HepG2 (cell line): ENCODE results near the gene LRRC3. TPM values are rescaled to one million over a fixed set of nuclear protein-coding genes. Genes with fewer than 3 reads are reported as not detected.

Experiments
- ELF3 ChIP-seq: IDR thresholded peaks from 2 replicates; pipeline ENCODE4 v1.6.1; 2016; ENCODE audit warnings: missing genetic modification reagents, missing compliant biosample characterization
- HDAC1 ChIP-seq: sonication (generic); formaldehyde crosslinking; IDR thresholded peaks from 2 replicates; pipeline ENCODE4 v1.5.1; 2020; ENCODE audit warnings: mild to moderate bottlenecking, missing genetic modification reagents
- KDM5B ChIP-seq: sonication (generic); formaldehyde crosslinking; IDR thresholded peaks from 2 replicates; pipeline ENCODE4 v1.4.0; 2020; ENCODE audit warnings: missing genetic modification reagents, mild to moderate bottlenecking, borderline replicate concordance
- MEIS1 ChIP-seq: sonication (generic); formaldehyde crosslinking; IDR thresholded peaks from 2 replicates; pipeline ENCODE4 v1.9.0; 2021; ENCODE audit warnings: mild to moderate bottlenecking, missing genetic modification reagents, moderate library complexity, borderline replicate concordance
- MXD4 ChIP-seq: IDR thresholded peaks from 2 replicates; pipeline ENCODE4 v1.6.1; 2016; ENCODE audit warnings: mild to moderate bottlenecking, missing biosample characterization, missing genetic modification reagents
- NONO ChIP-seq, 2 experiments: fragments of 450-650 bp in 1 of 2; sonication (generic) in 1 of 2; formaldehyde crosslinking in 1 of 2; IDR thresholded peaks in 1 of 2; conservative IDR thresholded peaks in 1 of 2; 2 replicates each; pipeline versions ENCODE4 v1.6.1 to v1.8.0; 2017 to 2022; ENCODE audit warnings: mild to moderate bottlenecking in 1 of 2, missing genetic modification reagents in 1 of 2, moderate library complexity in 1 of 2
- SKI ChIP-seq: fragments of 450-650 bp; IDR thresholded peaks from one replicate; pipeline ENCODE4 v1.6.1; 2018; ENCODE audit warnings: mild to moderate bottlenecking; ENCODE audit not compliant: partially characterized antibody
- ZNF180 ChIP-seq: sonication (generic); formaldehyde crosslinking; IDR thresholded peaks from 2 replicates; pipeline ENCODE4 v1.4.0; 2020; ENCODE audit warnings: low read depth, missing genetic modification reagents, borderline replicate concordance
- ZNF274 ChIP-seq: sonication (generic); formaldehyde crosslinking; IDR thresholded peaks from 2 replicates; pipeline ENCODE4 v1.5.1; 2020; ENCODE audit warnings: mild to moderate bottlenecking, missing genetic modification reagents
- ZNF343 ChIP-seq: sonication (generic); formaldehyde crosslinking; IDR thresholded peaks from 2 replicates; pipeline ENCODE4 v1.4.0; 2020; ENCODE audit warnings: mild to moderate bottlenecking, missing genetic modification reagents
- ZNF781 ChIP-seq: sonication (generic); formaldehyde crosslinking; IDR thresholded peaks from 2 replicates; pipeline ENCODE4 v1.5.1; 2020; ENCODE audit warnings: borderline replicate concordance, mild to moderate bottlenecking, missing genetic modification reagents; ENCODE audit errors: not compliant biosample characterization
- ZSCAN21 ChIP-seq: sonication (generic); formaldehyde crosslinking; IDR thresholded peaks from 2 replicates; pipeline ENCODE4 v1.8.0; 2022; ENCODE audit warnings: mild to moderate bottlenecking, missing genetic modification reagents, moderate library complexity, borderline replicate concordance
- polyA plus RNA-seq, 8 experiments: library from polyadenylated mRNA; depleted of rRNA in 3 of 8; stranded (reverse) in 7 of 8; unstranded in 1 of 8; fragments of >200 nt; fragmentation: Illumina TruSeq in 4 of 8; extraction: Trizol in 4 of 8; gene quantifications; 2 replicates each; pipeline versions ENCODE4 v1.2.1 to v1.2.3, GENCODE V29; 2011 to 2016; ENCODE audit warnings: low read depth in 4 of 8, missing spikeins in 1 of 8, mixed read lengths in 1 of 8; ENCODE audit not compliant: insufficient read depth in 1 of 8
- total RNA-seq, 5 experiments: library from RNA; depleted of rRNA; stranded (reverse); fragments of >200 nt; fragmentation: Illumina TruSeq; extraction: Trizol; gene quantifications; 2 replicates each; pipeline ENCODE4 v1.2.3, GENCODE V29; 2016; ENCODE audit warnings: low read depth in 1 of 5
- TF ChIP-seq, protein P1 (sequence below): sonication (generic); formaldehyde crosslinking; IDR thresholded peaks from 2 replicates; pipeline ENCODE4; 2020; ENCODE audit warnings: missing genetic modification reagents, mild to moderate bottlenecking, borderline replicate concordance
- TF ChIP-seq, protein P2 (sequence below): sonication (generic); formaldehyde crosslinking; IDR thresholded peaks from 2 replicates; pipeline ENCODE4 v1.4.0; 2020; ENCODE audit warnings: mild to moderate bottlenecking, low read depth, missing genetic modification reagents
- TF ChIP-seq, protein P3 (sequence below): sonication (generic); formaldehyde crosslinking; conservative IDR thresholded peaks from 2 replicates; pipeline ENCODE4 v1.4.0; 2020; ENCODE audit warnings: missing genetic modification reagents
- TF ChIP-seq, protein P4 (sequence below): sonication (generic); formaldehyde crosslinking; IDR thresholded peaks from 2 replicates; pipeline ENCODE4 v1.4.0; 2020; ENCODE audit warnings: missing genetic modification reagents, borderline replicate concordance
- TF ChIP-seq, protein P5 (sequence below): IDR thresholded peaks from 2 replicates; pipeline ENCODE4 v1.6.1; 2012; ENCODE audit warnings: inconsistent platforms

The LRRC3 gene
- total and polyA plus RNA-seq, 2 of the 13 experiments (the other 11 are each of a cell fraction or from before 2014, with no cell fraction given): 4.8 to 16.5 TPM

DNA sequence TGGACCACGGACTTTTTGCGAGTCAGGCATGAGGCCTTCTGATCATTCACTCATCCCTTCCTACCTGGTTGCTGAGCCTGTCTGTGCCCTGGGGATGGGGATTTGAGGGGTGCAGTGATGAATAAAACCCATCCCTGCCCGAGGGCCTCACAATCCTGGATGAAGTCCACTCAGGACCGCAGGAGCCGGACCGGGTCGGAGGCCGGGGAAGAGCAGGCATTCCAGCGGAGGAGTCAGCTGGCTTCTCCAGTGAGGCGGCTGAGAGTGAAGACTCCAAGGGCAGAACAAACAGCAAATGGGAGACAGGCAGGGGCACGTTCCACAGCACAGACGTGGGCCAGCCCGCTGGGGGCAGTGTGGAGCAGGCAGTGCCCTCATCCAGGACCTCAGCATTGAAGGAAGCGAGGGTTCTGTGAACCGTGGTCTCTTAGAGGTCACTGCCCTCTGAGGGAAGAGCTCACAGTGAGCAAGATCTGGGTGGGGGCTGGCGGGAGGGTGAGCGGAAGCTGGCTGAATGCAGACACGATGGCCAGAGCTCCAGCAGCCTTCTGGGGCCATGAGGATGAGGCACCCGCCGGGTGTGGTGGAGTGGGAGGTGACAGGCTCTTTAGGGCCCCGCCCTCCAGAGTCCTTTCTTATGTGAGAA, 10.9 kb upstream of the LRRC3 start (continued):
- TF ChIP-seq, protein P1, sequence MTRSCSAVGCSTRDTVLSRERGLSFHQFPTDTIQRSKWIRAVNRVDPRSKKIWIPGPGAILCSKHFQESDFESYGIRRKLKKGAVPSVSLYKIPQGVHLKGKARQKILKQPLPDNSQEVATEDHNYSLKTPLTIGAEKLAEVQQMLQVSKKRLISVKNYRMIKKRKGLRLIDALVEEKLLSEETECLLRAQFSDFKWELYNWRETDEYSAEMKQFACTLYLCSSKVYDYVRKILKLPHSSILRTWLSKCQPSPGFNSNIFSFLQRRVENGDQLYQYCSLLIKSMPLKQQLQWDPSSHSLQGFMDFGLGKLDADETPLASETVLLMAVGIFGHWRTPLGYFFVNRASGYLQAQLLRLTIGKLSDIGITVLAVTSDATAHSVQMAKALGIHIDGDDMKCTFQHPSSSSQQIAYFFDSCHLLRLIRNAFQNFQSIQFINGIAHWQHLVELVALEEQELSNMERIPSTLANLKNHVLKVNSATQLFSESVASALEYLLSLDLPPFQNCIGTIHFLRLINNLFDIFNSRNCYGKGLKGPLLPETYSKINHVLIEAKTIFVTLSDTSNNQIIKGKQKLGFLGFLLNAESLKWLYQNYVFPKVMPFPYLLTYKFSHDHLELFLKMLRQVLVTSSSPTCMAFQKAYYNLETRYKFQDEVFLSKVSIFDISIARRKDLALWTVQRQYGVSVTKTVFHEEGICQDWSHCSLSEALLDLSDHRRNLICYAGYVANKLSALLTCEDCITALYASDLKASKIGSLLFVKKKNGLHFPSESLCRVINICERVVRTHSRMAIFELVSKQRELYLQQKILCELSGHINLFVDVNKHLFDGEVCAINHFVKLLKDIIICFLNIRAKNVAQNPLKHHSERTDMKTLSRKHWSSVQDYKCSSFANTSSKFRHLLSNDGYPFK (CRISPR knock-in tag): 0 out of 2 replicates have a peak, but pooled peaks have one; percentile 59
- TF ChIP-seq NONO (IDR thresholded peaks at IDR 0.05) (no peak), NONO (CRISPR knock-in tag; conservative IDR thresholded peaks at IDR 0.05) (peak; percentile 79), ZNF180 (no peak), MEIS1 (CRISPR knock-in tag) (peak; percentile 78; the same call in 1 of the 2 replicates), ZSCAN21 (CRISPR knock-in tag) (peak; percentile 56; the same call in 1 of the 2 replicates), ZNF343 (CRISPR knock-in tag) (peak; percentile 66; the same call in 1 of the 2 replicates), KDM5B (CRISPR knock-in tag) (no peak), ZNF781 (CRISPR knock-in tag) (peak; percentile 69), SKI (peak; percentile 35), MXD4 (CRISPR knock-in tag) (no peak), ELF3 (peak; percentile 32; the same call in 1 of the 2 replicates), ZNF274 (CRISPR knock-in tag) (peak; percentile 52; the same call in 1 of the 2 replicates), HDAC1 (CRISPR knock-in tag) (peak; percentile 67; the same call in 1 of the 2 replicates)
- TF ChIP-seq, protein P2, sequence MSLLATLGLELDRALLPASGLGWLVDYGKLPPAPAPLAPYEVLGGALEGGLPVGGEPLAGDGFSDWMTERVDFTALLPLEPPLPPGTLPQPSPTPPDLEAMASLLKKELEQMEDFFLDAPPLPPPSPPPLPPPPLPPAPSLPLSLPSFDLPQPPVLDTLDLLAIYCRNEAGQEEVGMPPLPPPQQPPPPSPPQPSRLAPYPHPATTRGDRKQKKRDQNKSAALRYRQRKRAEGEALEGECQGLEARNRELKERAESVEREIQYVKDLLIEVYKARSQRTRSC (CRISPR knock-in tag): no peak
- TF ChIP-seq, protein P3, sequence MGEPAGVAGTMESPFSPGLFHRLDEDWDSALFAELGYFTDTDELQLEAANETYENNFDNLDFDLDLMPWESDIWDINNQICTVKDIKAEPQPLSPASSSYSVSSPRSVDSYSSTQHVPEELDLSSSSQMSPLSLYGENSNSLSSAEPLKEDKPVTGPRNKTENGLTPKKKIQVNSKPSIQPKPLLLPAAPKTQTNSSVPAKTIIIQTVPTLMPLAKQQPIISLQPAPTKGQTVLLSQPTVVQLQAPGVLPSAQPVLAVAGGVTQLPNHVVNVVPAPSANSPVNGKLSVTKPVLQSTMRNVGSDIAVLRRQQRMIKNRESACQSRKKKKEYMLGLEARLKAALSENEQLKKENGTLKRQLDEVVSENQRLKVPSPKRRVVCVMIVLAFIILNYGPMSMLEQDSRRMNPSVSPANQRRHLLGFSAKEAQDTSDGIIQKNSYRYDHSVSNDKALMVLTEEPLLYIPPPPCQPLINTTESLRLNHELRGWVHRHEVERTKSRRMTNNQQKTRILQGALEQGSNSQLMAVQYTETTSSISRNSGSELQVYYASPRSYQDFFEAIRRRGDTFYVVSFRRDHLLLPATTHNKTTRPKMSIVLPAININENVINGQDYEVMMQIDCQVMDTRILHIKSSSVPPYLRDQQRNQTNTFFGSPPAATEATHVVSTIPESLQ (CRISPR knock-in tag): no peak
- TF ChIP-seq, protein P4, sequence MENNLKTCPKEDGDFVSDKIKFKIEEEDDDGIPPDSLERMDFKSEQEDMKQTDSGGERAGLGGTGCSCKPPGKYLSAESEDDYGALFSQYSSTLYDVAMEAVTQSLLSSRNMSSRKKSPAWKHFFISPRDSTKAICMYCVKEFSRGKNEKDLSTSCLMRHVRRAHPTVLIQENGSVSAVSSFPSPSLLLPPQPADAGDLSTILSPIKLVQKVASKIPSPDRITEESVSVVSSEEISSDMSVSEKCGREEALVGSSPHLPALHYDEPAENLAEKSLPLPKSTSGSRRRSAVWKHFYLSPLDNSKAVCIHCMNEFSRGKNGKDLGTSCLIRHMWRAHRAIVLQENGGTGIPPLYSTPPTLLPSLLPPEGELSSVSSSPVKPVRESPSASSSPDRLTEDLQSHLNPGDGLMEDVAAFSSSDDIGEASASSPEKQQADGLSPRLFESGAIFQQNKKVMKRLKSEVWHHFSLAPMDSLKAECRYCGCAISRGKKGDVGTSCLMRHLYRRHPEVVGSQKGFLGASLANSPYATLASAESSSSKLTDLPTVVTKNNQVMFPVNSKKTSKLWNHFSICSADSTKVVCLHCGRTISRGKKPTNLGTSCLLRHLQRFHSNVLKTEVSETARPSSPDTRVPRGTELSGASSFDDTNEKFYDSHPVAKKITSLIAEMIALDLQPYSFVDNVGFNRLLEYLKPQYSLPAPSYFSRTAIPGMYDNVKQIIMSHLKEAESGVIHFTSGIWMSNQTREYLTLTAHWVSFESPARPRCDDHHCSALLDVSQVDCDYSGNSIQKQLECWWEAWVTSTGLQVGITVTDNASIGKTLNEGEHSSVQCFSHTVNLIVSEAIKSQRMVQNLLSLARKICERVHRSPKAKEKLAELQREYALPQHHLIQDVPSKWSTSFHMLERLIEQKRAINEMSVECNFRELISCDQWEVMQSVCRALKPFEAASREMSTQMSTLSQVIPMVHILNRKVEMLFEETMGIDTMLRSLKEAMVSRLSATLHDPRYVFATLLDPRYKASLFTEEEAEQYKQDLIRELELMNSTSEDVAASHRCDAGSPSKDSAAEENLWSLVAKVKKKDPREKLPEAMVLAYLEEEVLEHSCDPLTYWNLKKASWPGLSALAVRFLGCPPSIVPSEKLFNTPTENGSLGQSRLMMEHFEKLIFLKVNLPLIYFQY (CRISPR knock-in tag): 0 out of 2 replicates have a peak, but pooled peaks have one; percentile 15
- TF ChIP-seq, protein P5, sequence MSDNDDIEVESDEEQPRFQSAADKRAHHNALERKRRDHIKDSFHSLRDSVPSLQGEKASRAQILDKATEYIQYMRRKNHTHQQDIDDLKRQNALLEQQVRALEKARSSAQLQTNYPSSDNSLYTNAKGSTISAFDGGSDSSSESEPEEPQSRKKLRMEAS: peak; percentile 53; the same call in 1 of the 2 replicates
